ENCODE results near the gene RAB3IL1. TPM values are rescaled to one million over a fixed set of nuclear protein-coding genes. Genes with fewer than 3 reads are reported as not detected.

Gene RAB3IL1
- total and polyA plus RNA-seq, 8 donors, result 0.58 to 13.3 (median 10.1) TPM; not detected in 1

DNA sequence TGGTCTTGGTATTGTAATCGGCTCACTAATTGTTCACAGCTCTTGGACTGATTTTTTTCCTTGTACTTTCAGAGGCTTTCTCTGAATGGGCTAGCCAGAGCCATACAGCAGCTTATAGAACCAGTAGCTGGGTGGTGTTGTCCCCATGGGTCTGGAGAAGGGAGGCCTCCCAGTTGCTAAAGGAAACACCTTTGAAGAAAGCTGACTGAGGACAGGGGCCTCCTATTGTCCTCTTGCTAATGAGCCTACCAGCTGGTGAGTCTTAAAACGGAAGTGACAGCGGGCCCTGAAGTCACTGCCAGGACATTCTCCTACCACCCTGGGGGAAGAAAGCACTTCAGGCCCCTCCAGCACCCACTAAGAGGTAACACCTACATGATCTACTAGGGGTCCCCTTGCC lies 36.0 kb downstream of the RAB3IL1 start:
- H3K9me3 ChIP-seq, result no peaks in the 10 kb centered on the region
- DNase-seq, result no peak
- H3K27ac ChIP-seq, result no peak overlapping the region
- WGBS, 5 donors, result 65 to 86% (median 76%) methylated on average over 3 of the region's 3 CpGs
- peaks cover 0 to 31% (median 19%) of the 10 kb centered on the region in 4 donors for H3K36me3 ChIP-seq
- intact Hi-C loops (cut with DNase I; ENCODE audit: low total_unique reads), result no loop called here
- no peak for TF ChIP-seq POLR2AphosphoS5 (IDR thresholded peaks at IDR 0.05)
- TF ChIP-seq POLR2A (IDR thresholded peaks at IDR 0.05), result no peak
- TF ChIP-seq EP300 (IDR thresholded peaks at IDR 0.05), result no peak
- TF ChIP-seq, protein P1, sequence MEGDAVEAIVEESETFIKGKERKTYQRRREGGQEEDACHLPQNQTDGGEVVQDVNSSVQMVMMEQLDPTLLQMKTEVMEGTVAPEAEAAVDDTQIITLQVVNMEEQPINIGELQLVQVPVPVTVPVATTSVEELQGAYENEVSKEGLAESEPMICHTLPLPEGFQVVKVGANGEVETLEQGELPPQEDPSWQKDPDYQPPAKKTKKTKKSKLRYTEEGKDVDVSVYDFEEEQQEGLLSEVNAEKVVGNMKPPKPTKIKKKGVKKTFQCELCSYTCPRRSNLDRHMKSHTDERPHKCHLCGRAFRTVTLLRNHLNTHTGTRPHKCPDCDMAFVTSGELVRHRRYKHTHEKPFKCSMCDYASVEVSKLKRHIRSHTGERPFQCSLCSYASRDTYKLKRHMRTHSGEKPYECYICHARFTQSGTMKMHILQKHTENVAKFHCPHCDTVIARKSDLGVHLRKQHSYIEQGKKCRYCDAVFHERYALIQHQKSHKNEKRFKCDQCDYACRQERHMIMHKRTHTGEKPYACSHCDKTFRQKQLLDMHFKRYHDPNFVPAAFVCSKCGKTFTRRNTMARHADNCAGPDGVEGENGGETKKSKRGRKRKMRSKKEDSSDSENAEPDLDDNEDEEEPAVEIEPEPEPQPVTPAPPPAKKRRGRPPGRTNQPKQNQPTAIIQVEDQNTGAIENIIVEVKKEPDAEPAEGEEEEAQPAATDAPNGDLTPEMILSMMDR (IDR thresholded peaks at IDR 0.05), result no peak
- no peak overlapping the region for H3K4me3 ChIP-seq
- H3K27me3 ChIP-seq, result no peaks in the 10 kb centered on the region
- no peaks in the 10 kb centered on the region for H3K4me1 ChIP-seq

DNA sequence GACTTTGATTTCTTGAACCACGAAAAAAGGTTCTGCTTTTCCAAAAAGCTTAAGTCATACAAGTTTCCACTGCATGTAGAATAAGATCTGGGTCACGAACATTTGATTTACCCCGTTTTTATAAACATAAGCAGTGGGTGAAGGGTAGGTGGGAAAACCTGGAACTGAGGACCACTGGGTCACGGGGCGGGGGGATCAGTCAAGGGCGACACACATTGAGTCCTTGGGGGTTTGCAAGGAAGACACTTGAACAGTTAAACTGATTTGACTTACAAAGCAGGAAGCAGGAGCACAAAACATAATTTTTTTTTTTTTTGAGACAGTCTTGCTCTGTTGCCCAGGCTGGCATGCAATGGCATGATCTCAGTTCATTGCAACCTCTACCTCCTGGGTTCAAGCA lies 36.9 kb downstream of the RAB3IL1 start:
- Histone ChIP-seq H3K36me3 (peaks cover 0 to 41% (median 24%) of the 10 kb centered on the region in 4 donors), H3K27me3 (no peaks in the 10 kb centered on the region), H3K4me3 (no peak overlapping the region), H3K9me3 (no peaks in the 10 kb centered on the region), H3K4me1 (no peaks in the 10 kb centered on the region), H3K27ac (no peak overlapping the region)
- intact Hi-C loops (cut with DNase I; ENCODE audit: low total_unique reads), result no loop called here
- TF ChIP-seq POLR2AphosphoS5 (IDR thresholded peaks at IDR 0.05), result no peak
- TF ChIP-seq, protein P1 (IDR thresholded peaks at IDR 0.05), result no peak
- TF ChIP-seq POLR2A (IDR thresholded peaks at IDR 0.05), result no peak
- no peak for TF ChIP-seq EP300 (IDR thresholded peaks at IDR 0.05)
- 67 to 79% (median 77%) methylated on average over 6 of the region's 6 CpGs for WGBS, 5 donors
- no peak for DNase-seq

- DNase-seq, result no peak
- TF ChIP-seq, protein P1 (IDR thresholded peaks at IDR 0.05), result no peak
- TF ChIP-seq EP300 (IDR thresholded peaks at IDR 0.05), result no peak
- no peak for TF ChIP-seq POLR2AphosphoS5 (IDR thresholded peaks at IDR 0.05)
- no peak for TF ChIP-seq POLR2A (IDR thresholded peaks at IDR 0.05)
- no peaks in the 10 kb centered on the region for H3K27me3 ChIP-seq
- 79 to 95% (median 90%) methylated on average over 8 to 11 of the region's 11 CpGs for WGBS, 5 donors
- H3K36me3 ChIP-seq, result peaks cover 0 to 41% (median 25%) of the 10 kb centered on the region in 4 donors
- no peaks in the 10 kb centered on the region for H3K9me3 ChIP-seq
- intact Hi-C loops (cut with DNase I; ENCODE audit: low total_unique reads), result no loop called here
- no peak overlapping the region for H3K4me3 ChIP-seq
- H3K4me1 ChIP-seq, result no peaks in the 10 kb centered on the region
- H3K27ac ChIP-seq, result no peak overlapping the region
Measured at GRCh38 chr11:61880031-61880430, 37.3 kb downstream of the RAB3IL1 start.

GRCh38 chr11:61879152-61879551 lies 38.2 kb downstream of the RAB3IL1 start:
- H3K9me3 ChIP-seq, result no peaks in the 10 kb centered on the region
- no peak overlapping the region for H3K27ac ChIP-seq
- no peaks in the 10 kb centered on the region for H3K27me3 ChIP-seq
- peaks cover 0 to 7% (median 3%) of the 10 kb centered on the region in 4 donors for H3K4me1 ChIP-seq
- DNase-seq, result no peak
- TF ChIP-seq POLR2A (IDR thresholded peaks at IDR 0.05), result no peak
- no peak for TF ChIP-seq POLR2AphosphoS5 (IDR thresholded peaks at IDR 0.05)
- no peak for TF ChIP-seq EP300 (IDR thresholded peaks at IDR 0.05)
- TF ChIP-seq, protein P1 (IDR thresholded peaks at IDR 0.05), result no peak
- WGBS, 5 donors, result 71 to 88% (median 73%) methylated on average over 7 of the region's 7 CpGs
- H3K4me3 ChIP-seq, result no peak overlapping the region
- H3K36me3 ChIP-seq, result peaks cover 0 to 41% (median 25%) of the 10 kb centered on the region in 4 donors
- intact Hi-C loops (cut with DNase I; ENCODE audit: low total_unique reads), result no loop called here

Data from stomach (tissue), 9 donors.